Right lobe of liver (tissue), 6 donors: ENCODE results near the gene DYNAP. TPM values are rescaled to one million over a fixed set of nuclear protein-coding genes. Genes with fewer than 3 reads are reported as not detected.

Source experiments
- ATAC-seq, 4 donors: fragments of 200-7000 bp; cut with Tn5 transposase; one replicate each; pipeline ENCODE4 v1.9.1; 2020; ENCODE audit warnings: mild to moderate bottlenecking in 4 of 4, moderate library complexity in 4 of 4
- DNase-seq, 3 donors: peaks; one replicate each; pipeline ENCODE4 v3.0.0-alpha.2; 2020
- H3K27ac ChIP-seq, 3 donors: fragments of 200-600 bp; one replicate each; pipeline ENCODE4 v1.8.0; 2022
- H3K27me3 ChIP-seq, 2 donors: fragments of 200-600 bp; one replicate each; pipeline ENCODE4 v1.8.0; 2022
- H3K36me3 ChIP-seq, 4 donors: fragments of 200-600 bp; sonication (generic) in 1 of 4; one replicate each; pipeline versions ENCODE4 v1.5.1 to v1.8.0; 2017 to 2022; ENCODE audit warnings: control low read depth in 1 of 4
- H3K4me1 ChIP-seq, 4 donors: fragments of 200-600 bp; sonication (generic) in 1 of 4; one replicate each; pipeline versions ENCODE4 v1.5.1 to v1.8.0; 2017 to 2022; ENCODE audit warnings: control low read depth in 1 of 4
- H3K4me3 ChIP-seq, 3 donors: fragments of 200-600 bp; one replicate each; pipeline ENCODE4 v1.8.0; 2022
- H3K9me3 ChIP-seq, 4 donors: fragments of 200-600 bp; sonication (generic) in 1 of 4; one replicate each; pipeline versions ENCODE4 v1.5.1 to v1.8.0; 2017 to 2022; ENCODE audit warnings: control low read depth in 1 of 4
- POLR2A ChIP-seq: fragments of 450-650 bp; IDR thresholded peaks from one replicate; pipeline ENCODE4 v1.6.1; 2017; ENCODE audit warnings: antibody characterized with exemption, mild to moderate bottlenecking
- WGBS: methylation state at CpG from one replicate; pipeline ENCODE4 v1.1.6; 2018; ENCODE audit warnings: low coverage, low lambda C conversion rate; ENCODE audit not compliant: insufficient coverage; ENCODE audit errors: missing lambda C conversion rate; 5-methylcytosine and 5-hydroxymethylcytosine counted together
- intact Hi-C, 2 donors: fragments of 100-400 bp; cut with DNase I; formaldehyde crosslinking; loops; one replicate each; pipeline versions ENCODE4 v1.11.2 to v1.14.1; 2022
- long read RNA-seq: library from polyadenylated mRNA; unstranded; transcript quantifications from one replicate; pipeline ENCODE4 v2.0.0, GENCODE V29; 2019
- total RNA-seq, 6 experiments: library from RNA; depleted of rRNA in 2 of 6; stranded (reverse); fragments of >200 nt in 2 of 6; fragmentation: NEBNext Ultra II Directional in 3 of 6; extraction: Animal tissue kit (Norgen Biotek cat#: 25700) in 3 of 6; gene quantifications; one replicate each; pipeline versions ENCODE4 v1.1.0 to v1.2.4, GENCODE V29; 2016 to 2023
- TF ChIP-seq, protein P1 (sequence below), 4 donors: fragments of 200-600 bp in 3 of 4; fragments of 450-650 bp in 1 of 4; IDR thresholded peaks; one replicate each; pipeline versions ENCODE4 v1.5.1 to v1.8.0; 2016 to 2022; ENCODE audit warnings: antibody characterized with exemption in 4 of 4, mild to moderate bottlenecking in 2 of 4
- donor health status: DM: no; HTN: yes; CAD: no.
- donor health status: DM: no; HTN: no; CAD: no.
- donor health status: DM: no; HTN: no; CAD: no.
- donor health status: DM: no; HTN: yes; CAD: no.
- donor health status: DM: no; HTN: yes; CAD: no.

Gene DYNAP, protein sequence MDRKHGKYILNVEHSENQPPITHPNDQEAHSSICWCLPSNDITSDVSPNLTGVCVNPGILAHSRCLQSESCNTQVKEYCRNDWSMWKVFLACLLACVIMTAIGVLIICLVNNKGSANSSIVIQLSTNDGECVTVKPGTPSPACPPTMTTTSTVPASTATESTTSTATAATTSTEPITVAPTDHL
- total RNA-seq: not detected
- long read RNA-seq: 0 reads

DNA sequence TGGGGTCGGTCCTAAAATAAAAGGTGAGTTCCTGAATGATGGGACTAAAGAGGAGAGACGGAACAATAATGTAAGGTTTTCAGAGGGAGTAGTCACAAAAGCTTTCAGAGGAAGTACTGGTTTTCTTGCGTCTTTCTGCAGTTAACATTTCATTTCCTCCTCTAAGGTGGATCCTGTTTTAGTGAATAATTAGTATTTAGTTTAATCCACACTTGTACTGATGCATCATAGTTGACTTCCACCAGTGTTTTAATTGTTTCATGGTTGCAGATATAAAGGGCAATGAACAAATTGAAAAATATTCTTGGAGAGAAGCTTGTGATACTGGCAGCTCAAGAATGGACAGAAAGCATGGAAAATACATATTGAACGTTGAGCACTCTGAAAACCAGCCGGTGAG lies at the start of gene DYNAP:
Gene DYNAP (plus strand): TSS at position 301 of the 400 bp plus-strand sequence. CDS start 38 bp downstream, at position 339.
- Histone ChIP-seq H3K9me3 (no peaks in the 10 kb centered on the region), H3K27ac (no peak within 1 kb of the TSS), H3K27me3 (no peaks in the 10 kb centered on the region), H3K36me3 (no peaks in the 10 kb centered on the region), H3K4me3 (no peak within 1 kb of the TSS), H3K4me1 (no peaks in the 10 kb centered on the region)
- DNase-seq: no peak
- no peak for ATAC-seq
- 48% methylated on average over 5 of the region's 5 CpGs for WGBS
- intact Hi-C loops: no loop called here
- TF ChIP-seq POLR2A: no peak

DNA sequence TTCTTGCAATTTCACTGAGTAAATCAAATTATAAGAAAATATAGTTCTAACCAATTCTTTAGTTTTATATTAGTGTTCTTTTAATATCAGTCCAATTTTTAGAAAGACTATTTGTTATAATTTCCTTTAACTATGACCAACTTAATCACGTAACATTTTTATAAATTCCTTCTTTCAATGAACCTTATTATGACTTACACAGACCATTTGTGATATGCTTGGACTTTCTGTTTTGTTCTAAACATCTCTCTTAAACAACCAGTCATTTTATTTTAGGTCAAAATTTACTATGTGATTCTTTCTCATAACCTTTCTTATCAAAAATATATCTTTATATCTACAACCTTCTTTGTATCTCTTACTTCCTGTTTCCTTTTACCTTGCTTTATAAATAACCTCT lies 39.5 kb upstream of the DYNAP start:
- no peak overlapping the region for H3K27ac ChIP-seq
- intact Hi-C loops: loop anchor here in 1 of 2 donors (10.0 kb wide), 1 partner anchor 103 kb away; no protein-coding TSS in a partner anchor
- H3K9me3 ChIP-seq: peaks cover 0 to 3% (median 0%) of the 10 kb centered on the region in 4 donors
- no peak for DNase-seq
- no peaks in the 10 kb centered on the region for H3K27me3 ChIP-seq
- no peak for TF ChIP-seq POLR2A
- TF ChIP-seq, protein P1, sequence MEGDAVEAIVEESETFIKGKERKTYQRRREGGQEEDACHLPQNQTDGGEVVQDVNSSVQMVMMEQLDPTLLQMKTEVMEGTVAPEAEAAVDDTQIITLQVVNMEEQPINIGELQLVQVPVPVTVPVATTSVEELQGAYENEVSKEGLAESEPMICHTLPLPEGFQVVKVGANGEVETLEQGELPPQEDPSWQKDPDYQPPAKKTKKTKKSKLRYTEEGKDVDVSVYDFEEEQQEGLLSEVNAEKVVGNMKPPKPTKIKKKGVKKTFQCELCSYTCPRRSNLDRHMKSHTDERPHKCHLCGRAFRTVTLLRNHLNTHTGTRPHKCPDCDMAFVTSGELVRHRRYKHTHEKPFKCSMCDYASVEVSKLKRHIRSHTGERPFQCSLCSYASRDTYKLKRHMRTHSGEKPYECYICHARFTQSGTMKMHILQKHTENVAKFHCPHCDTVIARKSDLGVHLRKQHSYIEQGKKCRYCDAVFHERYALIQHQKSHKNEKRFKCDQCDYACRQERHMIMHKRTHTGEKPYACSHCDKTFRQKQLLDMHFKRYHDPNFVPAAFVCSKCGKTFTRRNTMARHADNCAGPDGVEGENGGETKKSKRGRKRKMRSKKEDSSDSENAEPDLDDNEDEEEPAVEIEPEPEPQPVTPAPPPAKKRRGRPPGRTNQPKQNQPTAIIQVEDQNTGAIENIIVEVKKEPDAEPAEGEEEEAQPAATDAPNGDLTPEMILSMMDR (IDR thresholded peaks at IDR 0.05): no peak
- H3K4me3 ChIP-seq: no peak overlapping the region
- no peak for ATAC-seq
- no peaks in the 10 kb centered on the region for H3K36me3 ChIP-seq
- WGBS: 91% methylated on average over 1 of the region's 1 CpG
- H3K4me1 ChIP-seq: no peaks in the 10 kb centered on the region

DNA sequence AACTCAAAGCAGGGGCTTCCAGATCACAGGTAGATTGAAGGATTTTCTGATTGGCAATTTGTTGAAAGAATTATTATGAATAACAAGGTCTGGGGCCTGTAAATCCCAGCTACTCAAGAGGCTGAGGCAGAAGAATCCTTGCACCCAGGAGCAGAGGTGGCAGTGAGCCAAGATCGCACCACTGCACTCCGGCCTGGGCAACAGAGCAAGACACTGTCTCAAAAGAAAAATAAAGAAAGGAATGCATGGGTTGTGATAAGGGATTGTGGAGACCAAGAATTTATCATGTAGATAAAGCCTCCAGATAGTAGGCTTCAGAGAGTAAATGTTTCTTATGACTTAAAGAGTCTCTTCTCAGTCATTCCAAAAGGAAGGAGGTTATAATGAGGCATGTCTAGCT lies 35.8 kb upstream of the DYNAP start:
- intact Hi-C loops: loop anchor here in 1 of 2 donors (10.0 kb wide), 1 partner anchor 100 kb away; no protein-coding TSS in a partner anchor
- Histone ChIP-seq H3K27me3 (no peaks in the 10 kb centered on the region), H3K4me3 (no peak overlapping the region), H3K27ac (no peak overlapping the region), H3K9me3 (peaks cover 0 to 3% (median 0%) of the 10 kb centered on the region in 4 donors), H3K4me1 (no peaks in the 10 kb centered on the region), H3K36me3 (no peaks in the 10 kb centered on the region)
- DNase-seq: no peak
- TF ChIP-seq POLR2A: no peak
- TF ChIP-seq, protein P1 (IDR thresholded peaks at IDR 0.05): no peak
- 49% methylated on average over 2 of the region's 2 CpGs for WGBS
- no peak for ATAC-seq

DNA sequence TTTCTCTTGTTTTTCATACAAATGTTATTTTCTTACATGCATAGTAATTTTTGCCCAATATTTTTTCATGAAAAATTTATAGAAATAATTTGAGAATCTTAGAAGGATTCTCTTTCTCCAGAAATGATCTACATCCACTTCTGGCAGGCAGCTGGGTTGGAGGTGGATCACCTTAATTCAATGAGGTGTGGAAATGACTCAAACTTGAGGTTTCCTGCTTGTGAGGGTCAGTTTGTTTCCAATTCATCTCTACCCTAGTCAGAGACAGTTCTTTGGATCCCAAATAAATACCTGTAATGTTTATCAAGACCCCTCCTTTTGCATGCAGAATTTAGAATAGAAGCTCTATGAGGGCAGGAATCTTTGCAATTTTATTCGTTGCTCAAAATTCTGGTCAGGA lies 35.0 kb upstream of the DYNAP start:
- WGBS: 63% methylated on average over 1 of the region's 1 CpG
- no peaks in the 10 kb centered on the region for H3K4me1 ChIP-seq
- no peak for DNase-seq
- H3K27ac ChIP-seq: no peak overlapping the region
- no peaks in the 10 kb centered on the region for H3K27me3 ChIP-seq
- intact Hi-C loops: loop anchor here in 1 of 2 donors (10.0 kb wide), 1 partner anchor 99 kb away; no protein-coding TSS in a partner anchor
- ATAC-seq: no peak
- H3K9me3 ChIP-seq: no peaks in the 10 kb centered on the region
- H3K36me3 ChIP-seq: no peaks in the 10 kb centered on the region
- H3K4me3 ChIP-seq: no peak overlapping the region
- TF ChIP-seq, protein P1 (IDR thresholded peaks at IDR 0.05): no peak
- no peak for TF ChIP-seq POLR2A

DNA sequence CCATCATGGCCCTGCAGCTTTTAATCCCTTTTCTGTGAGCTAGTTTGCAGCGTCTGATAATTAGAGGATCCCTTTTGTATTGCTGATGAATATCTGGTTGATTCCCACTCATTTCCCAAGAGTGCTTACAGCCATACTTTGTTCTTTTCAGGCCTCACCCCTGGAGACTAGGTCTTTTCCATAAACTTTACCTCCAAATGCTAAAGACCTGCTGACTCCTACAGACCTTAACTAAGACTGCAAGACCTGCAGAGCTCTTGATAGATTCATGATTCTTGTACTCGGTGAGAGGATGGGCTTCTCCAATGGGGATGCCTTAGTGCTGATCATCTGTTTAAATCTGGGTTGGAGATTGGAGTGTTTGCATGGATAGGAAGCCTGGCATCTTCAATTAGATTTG lies 33.1 kb upstream of the DYNAP start:
- intact Hi-C loops: loop anchor here in 1 of 2 donors (10.0 kb wide), 1 partner anchor 97 kb away; no protein-coding TSS in a partner anchor
- no peaks in the 10 kb centered on the region for H3K36me3 ChIP-seq
- no peak overlapping the region for H3K4me3 ChIP-seq
- no peak for DNase-seq
- TF ChIP-seq POLR2A: no peak
- TF ChIP-seq, protein P1 (IDR thresholded peaks at IDR 0.05): no peak
- no peaks in the 10 kb centered on the region for H3K27me3 ChIP-seq
- no peak overlapping the region for H3K27ac ChIP-seq
- 36% methylated on average over 2 of the region's 2 CpGs for WGBS
- ATAC-seq: no peak
- no peaks in the 10 kb centered on the region for H3K9me3 ChIP-seq
- no peaks in the 10 kb centered on the region for H3K4me1 ChIP-seq
